RPMI8226 (cell line): ENCODE results near the gene GRIFIN.
"Not testable (repeated sequence)": the region's sequence is repeated elsewhere in the genome, so short reads cannot be mapped to it uniquely, and the experiment has no call there.

ENCODE experiments used
- DNase-seq: peaks from one replicate; pipeline ENCODE4 v3.0.0-alpha.2; 2015

Gene GRIFIN

DNA sequence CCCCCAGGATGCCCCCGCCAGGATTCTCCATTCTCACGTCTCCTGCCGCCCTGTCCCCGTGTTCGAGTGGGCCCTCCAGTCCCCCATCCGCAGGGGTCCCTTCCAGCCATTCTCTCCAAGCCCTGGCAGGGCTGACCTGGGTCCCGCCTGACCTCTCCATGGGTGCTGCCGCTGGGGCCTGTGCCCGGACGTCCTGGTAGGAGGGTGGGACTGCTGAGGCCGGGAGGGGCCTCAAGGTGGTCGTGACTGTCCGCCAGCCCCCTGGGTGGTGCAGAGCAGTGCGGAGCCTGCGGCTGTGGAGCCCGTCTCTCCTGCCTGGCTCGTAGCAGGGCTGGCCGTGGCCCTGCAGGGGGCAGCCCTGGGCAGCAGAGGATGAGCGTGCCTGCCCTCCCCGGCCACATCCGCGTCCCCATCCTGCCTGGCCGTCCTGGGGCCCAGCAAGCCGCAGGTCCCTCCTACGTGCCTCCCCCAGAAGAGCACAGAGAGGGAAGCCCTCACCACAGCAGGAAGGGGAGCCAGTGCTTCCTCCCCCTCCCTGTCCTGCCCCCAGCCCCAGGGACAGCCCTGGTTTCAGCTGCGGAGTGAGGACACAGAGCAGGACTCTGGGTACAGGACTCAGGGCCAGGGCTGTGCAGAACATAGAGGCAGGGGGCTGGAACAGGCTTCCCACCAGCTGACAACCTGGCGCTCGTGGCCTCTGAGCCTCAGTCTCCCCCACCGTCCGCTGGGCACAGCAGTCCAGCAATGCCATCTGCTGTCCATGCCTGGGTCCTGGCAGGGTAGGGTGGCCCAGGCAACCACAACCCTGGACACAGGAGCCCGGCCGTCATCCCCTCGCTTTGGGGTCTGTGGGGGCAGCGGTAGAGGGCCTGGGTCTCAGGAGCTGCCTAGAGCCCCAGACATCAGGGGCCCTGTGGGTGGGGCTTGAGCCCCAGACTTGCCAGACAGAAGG, 1.5 kb upstream of the GRIFIN start:
- DNase-seq: peak; percentile 75

DNA sequence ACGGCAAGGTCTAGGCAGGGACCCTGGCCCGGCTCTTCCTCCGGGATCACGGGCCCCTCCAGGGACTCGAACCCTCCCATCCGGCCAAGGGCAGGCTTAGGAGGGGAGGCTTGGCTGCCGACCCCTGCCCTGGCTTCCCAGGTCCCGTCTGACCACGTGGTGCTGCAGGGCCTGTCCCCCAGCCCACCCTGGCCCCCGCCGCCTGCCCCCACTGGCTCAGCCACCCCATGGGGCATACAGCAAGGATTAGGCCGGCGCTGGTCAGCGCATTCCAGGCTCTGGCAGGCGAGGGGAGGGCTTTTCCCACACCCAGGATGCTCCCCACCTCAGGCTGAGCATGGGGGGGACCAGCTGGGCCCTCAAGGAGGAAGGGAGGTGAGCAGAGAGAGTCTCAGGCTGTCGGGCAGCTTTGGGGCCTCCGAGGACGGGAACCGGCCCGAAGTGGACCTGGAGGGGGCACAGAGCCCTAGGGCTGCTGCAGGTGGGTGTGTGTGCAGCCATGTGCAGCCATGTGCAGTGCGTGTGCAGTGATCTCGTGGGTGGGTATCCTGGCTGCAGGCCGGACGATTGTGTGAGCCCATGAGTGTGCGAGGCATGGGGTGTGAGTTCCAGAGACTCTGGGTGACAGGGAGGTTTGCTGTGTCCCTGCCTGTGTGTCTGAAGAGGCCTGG, 713 bp upstream of the GRIFIN start:
- no peak for DNase-seq

DNA sequence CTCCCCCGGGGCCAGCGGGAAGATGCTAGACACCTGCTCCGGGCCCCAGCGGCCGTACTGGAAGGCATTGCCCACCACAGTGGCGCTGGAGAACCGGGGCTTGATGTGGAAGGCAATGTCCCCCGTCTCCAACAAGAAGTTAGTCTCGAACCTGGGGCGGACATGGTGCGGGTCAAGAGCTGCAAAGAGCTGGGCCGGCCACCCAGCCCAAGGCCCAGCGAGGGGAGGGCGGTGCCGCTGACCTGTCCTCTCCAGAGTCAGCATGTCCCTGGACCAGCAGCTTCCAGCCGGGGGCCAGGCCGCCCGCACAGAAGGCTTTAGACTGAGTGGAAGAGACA, 551 bp downstream of the GRIFIN start:
- no peak for DNase-seq

DNA sequence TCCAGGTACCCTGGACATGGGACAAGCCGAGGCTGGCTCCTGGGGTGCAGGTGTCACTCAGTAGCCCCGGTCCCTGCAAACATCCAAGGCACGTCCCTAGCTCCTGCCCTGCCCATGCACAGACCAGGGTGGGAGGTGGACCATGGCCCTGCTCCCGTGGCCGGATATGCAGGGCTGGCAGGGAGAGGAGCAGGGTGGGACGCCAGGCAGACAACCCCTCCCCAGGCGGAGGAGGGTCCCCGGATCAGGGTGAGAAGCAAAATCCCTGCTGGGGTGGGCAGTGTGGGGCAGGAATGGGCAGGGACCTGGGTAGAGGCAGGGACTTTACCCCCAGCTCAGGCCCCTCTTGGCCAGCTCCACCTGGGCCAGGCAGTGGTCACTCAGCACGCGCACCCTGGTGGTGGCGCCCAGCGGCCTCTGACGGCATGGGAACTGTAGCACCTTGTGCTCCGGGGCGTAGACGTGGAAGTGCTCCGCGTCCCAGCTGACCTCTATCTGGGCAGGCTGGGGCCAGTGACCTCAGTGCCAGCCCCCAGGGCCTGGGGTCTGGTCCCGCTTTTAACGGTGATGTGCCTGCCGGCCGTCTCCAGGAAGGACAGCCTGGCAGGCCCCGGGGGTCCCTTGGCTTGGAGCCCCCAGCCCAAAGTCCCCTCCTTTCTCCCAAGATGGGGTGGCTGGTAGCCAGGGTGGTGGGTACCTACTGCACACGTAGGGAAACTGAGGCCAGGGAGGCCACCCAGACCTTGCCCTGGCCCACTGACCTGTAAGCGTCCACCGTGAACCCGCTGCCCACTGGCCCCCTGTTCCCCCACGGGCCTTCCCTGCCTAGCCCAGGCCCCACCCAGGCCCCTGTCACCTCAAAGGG, 1.2 kb downstream of the GRIFIN start:
- DNase-seq: no peak

DNA sequence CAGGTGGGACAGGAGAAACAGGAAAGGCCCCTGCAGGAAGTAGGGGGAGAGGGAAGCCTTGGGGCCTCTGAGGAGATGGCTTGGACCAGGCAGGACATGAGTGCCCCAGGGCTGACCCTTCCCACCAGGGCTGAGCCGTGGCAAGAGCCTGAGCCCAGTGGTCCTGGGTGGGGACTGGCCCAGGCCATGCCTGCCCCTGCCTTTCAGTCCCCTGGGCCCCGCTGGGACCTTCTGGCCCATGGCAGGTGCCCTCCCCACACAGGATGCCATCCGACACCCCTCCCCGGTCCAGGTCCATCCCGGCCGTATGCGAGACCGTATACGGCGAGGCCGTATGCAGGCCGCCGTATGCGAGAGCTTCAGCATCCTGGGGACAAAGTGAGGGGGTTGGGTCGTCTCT, 2.0 kb downstream of the GRIFIN start:
- DNase-seq: no peak

DNA sequence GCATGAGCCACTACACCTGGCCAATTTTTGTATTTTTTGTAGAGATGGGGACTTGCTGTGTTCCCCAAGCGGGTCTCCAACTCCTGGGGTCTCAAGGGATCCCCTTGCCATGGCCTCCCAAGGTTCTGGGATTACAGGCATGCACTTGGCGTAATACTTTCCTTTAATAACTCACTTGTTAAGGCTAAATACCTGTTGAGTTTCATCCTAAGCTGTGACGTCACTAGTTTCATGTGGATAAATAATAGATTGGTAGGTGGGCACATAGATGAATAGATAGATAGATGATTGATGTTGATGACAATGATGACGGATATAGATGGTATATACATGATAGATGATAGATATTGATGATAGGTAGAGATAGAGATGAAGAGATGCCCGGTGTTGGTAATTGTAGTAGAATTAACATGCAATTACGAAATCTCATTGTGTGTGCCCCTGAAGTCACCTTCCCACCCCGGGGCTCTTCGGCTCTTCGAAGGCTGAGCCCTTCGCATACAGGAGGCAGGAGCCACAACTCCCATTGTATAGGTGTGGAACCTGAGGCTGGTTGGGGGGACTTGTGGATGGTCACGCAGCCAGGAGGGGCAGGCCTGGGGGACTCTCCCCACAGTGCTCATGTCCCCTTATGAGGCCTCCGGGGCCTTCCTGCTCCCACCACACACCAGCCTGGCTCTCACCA, 2.6 kb downstream of the GRIFIN start:
- DNase-seq: no peak

DNA sequence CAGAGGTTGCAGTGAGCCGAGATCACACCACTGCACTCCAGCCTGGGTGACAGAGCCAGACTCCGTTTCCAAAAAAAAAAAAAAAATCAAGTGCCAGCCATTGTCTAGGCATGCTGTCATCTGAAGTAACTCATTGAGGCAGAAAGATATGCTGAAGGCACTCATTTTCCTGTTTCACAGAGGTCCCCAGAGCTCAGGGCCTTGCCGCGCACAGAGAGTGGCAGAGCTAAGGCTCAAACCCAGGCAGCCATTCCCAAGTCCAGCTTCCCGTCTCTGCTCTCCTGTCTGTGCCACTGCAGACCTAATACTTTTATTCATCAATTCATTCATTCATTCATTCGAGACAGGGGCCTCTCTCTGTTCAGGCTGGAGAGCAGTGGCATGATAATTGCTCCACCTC, 3.5 kb downstream of the GRIFIN start:
- DNase-seq: no peak

DNA sequence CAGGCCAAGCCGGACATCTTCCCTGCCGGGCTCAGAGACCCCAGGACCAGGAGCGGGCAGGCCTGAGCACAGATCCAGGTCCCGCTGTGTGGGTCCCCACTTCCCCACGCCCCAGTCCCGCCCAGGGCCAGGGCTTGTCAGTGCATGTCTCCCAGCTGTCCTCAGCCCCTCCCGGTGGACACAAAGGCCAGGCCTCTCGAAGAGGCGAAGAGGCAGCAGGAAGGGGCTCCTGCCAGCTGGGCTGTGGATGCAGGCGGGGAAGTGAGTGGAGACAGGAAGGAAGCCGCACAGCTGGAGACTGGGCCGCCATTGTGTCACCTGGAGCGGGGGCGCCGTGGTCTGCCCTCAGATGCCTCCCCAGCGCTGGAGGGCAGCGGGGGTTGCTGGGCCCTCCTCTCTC, 4.8 kb downstream of the GRIFIN start:
- DNase-seq: no peak

DNA sequence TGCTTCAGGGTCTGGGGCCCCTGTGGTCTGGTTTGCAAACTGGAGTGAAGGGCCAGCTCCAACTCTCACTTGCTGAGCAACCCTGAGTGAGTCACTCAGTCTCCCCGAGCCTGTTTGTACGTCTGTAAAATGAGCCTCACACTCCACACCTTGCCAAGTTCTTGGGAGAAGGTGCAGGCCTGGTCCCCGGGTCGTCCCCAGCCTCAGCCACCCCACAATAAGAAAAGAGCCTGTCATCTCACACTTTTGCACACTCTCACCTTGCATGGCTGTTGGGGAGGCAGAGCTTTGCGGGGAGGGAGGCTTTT, 5.2 kb downstream of the GRIFIN start:
- no peak for DNase-seq

DNA sequence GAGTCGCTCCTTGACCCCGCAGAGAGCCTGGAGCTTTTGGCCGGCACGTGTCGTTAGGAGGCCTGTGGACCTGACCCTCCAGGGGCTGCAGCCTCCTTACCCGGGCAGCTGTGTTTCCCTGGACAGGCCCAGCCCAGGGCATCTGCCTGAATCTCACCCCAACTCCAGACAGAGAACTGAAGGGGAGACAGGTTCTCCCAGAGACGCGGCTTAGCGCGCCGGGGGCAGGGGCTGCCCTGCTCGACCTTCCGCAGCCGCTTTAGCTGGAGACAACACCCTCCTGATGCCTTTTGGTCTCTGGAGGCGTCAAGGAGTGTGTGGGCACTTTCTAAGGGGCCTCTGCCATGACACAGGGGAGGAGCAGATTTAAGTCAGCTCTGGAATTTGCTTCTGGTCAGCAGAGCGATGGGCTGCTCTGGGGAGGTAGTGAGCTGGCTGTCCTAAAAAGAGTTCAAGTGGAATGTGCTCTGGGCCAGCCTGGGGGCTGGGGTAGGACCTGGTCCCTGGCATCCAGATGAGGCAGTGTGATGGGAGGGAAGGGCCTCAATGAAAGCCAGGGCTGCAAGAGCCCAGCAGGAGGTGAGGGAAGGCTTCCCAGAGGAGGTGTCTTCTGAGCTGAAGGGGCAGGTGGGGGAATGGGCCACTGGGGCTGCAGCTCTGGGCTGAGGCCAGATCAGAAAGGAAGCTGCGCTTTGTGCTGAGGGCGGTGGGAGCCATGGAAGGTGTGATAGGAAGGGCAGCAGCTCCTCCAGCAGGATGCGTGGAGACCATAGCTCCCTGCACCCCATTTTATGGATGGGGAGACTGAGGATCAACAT, 5.8 kb downstream of the GRIFIN start:
- no peak for DNase-seq

DNA sequence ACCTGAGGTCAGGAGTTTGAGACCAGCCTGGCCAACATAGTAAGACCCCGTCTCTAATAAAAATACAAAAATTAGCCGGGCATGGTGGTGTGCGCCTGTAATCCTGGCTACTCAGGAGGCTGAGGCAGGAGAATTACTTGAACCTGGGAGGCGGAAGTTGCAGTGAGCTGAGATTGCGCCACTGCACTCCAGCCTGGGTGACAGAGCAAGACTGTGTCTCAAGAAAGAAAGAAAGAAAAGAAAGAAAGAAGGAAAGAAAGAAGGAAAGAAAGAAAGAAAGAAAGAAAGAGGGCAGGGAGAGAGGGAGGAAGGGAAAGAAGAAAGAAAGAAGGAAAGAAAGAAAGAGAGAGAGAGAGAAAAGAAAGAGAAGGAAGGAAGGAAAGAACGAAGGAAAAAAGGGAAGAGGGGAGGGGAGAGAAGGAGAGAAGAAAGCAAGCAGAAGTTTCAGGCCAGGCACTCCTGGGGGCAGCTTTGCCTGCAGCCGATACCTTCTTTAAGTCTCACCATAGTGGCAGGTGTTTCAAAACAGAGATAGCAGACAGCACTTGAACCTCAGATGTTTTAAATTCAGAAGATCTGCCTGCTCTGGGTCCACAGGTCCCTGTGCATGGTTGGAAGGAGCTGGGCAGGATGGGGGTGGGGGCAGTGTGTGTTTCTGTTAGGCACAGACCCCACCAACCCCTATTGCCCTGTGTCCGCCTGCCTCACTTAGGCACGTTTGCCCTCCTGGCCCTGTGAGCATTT, 6.6 kb downstream of the GRIFIN start:
- not testable (repeated sequence) for DNase-seq

DNA sequence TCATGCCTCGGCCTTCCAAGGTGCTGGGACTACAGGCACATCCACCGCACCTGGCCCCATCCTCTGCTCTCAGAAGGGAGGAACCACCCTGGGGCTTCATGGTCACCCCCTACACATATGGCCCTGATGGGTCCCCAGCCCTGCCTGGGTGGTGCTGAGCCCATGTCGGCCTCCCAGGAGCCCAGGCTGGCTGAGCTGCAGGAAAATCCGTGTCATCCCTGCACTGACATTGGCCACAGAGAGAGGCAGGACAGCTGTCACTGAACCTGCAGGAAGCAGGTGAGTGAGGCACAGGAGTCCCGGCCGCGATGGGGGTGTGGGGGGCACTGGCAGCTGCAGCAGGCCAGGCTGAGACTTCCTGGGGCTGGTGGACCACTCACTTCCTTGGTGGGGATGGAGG, 8.0 kb downstream of the GRIFIN start:
- DNase-seq: no peak

DNA sequence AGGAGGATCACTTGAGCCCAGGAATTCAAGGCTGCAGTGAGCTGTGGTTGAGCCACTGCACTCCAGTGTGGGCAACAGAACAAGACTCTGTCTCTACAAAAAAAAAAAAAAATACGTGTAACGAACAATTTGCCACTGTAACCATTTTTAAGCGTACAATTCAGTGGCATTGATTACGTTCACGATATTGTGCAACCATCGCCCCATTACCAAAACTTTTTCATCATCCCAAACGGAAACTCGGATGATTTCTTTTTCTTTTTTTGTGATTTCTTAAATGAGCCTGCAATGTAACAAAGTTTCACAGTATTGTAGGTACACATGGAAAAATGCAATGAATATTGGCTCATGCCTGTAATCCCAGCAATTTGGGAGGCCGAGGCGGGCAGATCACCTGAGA, 9.5 kb downstream of the GRIFIN start:
- no peak for DNase-seq

DNA sequence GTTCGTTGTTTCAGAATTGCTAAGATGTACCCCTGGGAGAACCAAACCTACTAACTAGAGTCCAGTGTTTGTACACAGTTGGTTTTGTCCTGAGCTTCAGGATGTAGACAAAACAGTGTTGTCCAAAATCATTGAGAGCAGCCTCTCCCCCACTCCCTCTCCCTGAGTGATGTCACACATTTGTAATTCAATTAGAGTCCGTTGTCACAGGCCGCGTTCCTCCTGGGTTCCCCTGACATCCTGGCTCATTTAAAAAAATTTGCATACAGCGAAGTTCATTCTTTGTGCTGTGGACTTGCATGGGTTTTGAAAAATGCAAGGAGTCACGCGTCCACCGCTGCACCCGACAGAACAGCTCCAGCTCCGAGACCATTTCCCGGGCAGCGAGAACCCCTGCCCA, 10.3 kb downstream of the GRIFIN start:
- DNase-seq: no peak

DNA sequence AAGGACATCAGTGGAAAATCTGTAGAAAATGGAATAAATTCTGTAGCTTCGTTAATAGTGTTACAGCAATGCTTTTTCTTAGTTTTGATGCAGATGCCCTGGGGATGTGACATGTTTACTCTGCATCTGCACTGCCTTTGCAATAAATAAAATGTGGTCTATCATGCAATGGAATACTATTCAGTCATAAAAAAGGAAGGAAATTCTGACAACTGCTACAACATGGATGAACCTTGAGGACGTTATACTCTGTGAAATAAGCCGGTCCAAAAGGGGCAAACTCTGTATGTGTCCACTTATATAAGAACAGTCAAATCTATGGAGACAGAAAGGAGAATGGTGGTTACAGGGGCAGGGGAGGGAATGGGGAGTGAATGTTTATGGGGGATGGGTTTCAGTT, 13.5 kb downstream of the GRIFIN start:
- DNase-seq: no peak

DNA sequence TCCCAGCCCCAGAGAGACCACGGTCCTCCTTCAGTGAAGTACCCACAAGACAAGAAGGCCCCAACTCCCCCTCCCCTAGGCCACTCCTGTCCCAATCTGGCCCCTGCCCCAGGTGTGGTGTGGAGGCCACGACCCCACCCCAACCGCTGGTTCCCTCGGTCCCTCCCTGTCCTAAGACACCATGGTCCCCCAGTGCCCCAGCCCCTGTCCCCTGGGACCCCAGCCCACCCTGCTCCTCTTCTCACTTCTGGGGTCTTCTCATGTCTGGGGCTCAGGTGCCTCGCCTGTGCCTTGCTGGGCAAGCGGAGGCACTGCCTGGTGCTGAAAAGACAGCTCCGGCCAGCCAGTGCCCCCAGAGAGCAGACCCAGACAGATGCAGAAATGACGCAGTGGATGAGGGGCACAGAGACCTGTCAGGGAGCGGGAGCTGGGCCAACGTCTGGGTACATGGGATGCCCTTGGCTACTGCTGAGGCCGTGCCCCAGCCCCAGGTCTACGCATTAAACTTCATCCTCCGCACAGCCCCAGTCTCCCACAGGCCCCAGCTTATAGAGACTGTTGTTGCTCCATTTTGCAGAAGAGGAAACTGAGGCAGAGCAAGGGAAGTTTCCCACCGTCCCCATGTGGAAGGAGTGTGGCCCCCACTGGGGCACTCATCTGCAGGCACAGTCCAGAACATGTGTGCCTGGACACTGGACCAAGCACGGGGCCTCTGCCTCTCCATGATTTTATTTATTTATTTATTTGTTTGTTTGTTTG, 14.8 kb downstream of the GRIFIN start:
- DNase-seq: no peak

DNA sequence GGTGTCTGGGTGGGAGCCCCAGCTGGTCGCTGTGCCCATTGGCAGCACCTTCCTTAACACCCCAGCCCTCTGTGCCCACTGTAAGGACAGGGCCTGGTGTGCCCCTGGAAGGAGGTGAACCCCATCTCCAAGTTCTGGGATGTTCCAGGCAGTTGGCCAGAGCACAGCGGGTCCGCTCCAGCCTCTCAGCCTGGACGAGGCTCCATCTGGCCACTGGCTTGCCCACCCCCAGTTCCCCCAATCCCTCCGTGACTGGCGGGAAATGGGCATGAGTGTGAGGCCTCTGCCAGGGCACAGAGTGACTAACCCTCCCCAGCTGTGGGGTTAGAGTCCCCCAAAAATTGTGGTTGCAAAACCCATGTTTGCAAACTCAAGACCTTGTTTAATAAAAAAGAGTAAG, 15.6 kb downstream of the GRIFIN start:
- no peak for DNase-seq

DNA sequence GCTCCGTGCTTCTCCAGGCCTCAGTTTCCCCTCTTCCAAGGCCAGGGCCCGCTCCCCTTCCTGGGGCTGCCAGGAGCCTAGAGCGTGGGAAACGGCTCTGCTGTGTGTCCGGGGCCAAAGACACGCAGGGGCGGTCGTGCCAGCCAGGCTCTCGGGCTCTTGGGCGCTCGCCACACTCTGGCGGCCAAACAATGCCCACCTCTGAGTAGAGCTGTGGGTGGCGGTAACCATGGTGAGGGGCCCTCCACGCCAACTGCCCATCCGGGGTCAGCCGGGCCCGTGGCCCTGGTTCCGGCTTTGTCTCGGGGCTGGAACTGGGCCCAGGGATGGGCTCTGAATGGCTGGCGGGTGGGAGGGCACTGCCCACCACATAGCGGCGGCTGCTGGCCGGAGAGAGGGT, 16.0 kb downstream of the GRIFIN start:
- DNase-seq: no peak

DNA sequence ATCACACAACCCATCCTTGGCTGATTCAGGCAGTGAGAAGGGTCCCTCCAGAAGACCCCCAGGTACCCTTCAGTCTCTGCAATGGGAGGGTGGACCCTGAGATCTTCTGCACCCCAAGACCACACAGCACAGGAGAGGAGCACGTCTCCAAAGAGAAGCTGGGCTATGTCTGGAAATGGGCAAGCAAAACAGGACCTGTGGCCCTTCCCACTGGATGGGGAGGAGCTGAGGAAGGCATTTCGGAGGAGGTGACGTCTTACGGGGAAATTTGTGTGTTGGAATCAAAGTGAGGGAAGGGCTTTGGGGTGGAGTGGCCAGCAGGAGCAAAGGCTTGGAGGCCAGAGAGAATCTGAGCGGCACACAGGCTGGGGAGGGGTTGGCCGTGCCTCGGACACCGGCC, 16.5 kb downstream of the GRIFIN start:
- DNase-seq: no peak

DNA sequence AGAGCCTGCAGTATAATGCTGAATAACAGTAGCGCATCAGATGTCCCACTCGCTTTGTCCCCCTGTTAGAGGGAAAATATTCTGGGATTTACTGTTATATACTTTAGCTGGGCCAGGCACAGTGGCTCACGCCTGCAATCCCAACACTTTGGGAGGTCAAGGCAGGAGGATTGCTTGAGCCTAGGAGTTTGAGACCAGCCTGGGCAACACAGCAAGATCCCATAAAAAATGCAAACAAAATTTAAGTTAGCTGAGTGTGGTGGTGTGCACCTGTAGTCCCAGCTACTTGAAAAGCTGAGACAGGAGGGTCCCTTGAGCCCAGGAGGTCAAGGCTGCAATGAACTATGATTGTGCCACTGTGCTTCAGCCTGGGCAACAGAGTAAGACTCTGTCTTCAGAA, 22.3 kb downstream of the GRIFIN start:
- not testable (repeated sequence) for DNase-seq
